ENCODE results near the gene SORCS2.

DNA sequence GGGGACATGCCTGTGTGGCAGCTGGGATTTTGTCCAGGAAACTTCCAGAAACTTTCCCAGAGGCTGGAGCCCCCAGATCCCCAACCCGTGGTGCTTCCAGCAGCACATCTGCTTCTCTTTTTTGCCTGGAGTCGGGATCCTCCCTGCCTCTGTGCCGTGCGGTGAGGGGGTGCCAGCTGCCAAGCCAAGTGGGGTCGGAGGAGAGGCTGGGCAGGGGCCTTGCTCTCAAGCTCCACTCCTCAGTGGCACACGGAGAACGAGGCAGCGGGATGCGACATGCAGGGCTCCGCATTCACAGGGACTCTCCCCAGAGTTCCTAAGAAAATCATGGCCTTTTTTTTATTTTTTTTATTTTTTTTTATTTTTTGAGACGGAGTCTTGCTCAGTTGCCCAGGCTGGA is 121.7 kb downstream of the SORCS2 start:
- no peak for TF ChIP-seq CTCF (IDR thresholded peaks at IDR 0.05)
- no peak for TF ChIP-seq POLR2AphosphoS5 (IDR thresholded peaks at IDR 0.05)
- TF ChIP-seq POLR2A (IDR thresholded peaks at IDR 0.05), result no peak
